ENCODE results near the gene POLE3. TPM values are rescaled to one million over a fixed set of nuclear protein-coding genes. Genes with fewer than 3 reads are reported as not detected.
"Not testable (repeated sequence)": the region's sequence is repeated elsewhere in the genome, so short reads cannot be mapped to it uniquely, and the experiment has no call there.

POLE3 gene
- total RNA-seq, 1 donor from 2014 or later: 17.4 TPM

DNA sequence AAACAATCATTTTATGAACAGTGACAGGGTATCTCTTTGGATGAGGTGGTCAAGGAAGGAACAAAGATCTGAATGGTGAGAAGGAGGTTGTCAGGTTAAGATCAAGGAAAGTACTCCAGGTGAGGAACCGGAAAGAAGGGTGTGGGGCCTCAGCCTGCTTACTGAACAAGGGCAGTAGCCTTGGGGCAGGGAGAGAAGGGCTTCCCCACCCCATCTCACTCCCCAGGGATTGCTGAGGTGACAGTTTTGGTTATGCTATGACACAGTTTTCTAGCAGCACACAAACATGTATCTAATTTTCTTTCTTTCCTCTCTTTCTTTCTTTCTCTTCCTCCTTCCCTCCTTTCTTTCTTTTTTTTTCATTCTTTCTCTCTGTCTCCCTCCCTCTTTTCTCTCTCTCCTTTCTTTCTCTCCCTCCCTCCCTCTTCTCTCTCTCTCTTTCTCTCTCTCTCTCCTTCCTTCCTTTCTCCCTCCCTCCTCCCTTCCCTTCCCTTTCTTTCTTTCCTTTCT, 29.6 kb downstream of the POLE3 start:
- Histone ChIP-seq H3K27ac (no peak overlapping the region), H3K4me3 (no peak overlapping the region), H3K9me3 (no peaks in the 10 kb centered on the region), H3K4me1 (peaks cover 10% of the 10 kb centered on the region), H3K27me3 (no peaks in the 10 kb centered on the region), H3K36me3 (no peaks in the 10 kb centered on the region)
- DNase-seq (ENCODE audit: extremely low spot score in 2 of 2): no peak
- TF ChIP-seq, protein P1, sequence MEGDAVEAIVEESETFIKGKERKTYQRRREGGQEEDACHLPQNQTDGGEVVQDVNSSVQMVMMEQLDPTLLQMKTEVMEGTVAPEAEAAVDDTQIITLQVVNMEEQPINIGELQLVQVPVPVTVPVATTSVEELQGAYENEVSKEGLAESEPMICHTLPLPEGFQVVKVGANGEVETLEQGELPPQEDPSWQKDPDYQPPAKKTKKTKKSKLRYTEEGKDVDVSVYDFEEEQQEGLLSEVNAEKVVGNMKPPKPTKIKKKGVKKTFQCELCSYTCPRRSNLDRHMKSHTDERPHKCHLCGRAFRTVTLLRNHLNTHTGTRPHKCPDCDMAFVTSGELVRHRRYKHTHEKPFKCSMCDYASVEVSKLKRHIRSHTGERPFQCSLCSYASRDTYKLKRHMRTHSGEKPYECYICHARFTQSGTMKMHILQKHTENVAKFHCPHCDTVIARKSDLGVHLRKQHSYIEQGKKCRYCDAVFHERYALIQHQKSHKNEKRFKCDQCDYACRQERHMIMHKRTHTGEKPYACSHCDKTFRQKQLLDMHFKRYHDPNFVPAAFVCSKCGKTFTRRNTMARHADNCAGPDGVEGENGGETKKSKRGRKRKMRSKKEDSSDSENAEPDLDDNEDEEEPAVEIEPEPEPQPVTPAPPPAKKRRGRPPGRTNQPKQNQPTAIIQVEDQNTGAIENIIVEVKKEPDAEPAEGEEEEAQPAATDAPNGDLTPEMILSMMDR (IDR thresholded peaks at IDR 0.05): no peak
- TF ChIP-seq POLR2AphosphoS5 (IDR thresholded peaks at IDR 0.05; ENCODE audit: insufficient read depth in 1 of 2, low read depth in 1 of 2) (no peak), POLR2A (IDR thresholded peaks at IDR 0.05) (no peak)
- intact Hi-C loops (cut with DNase I): no loop called here

DNA sequence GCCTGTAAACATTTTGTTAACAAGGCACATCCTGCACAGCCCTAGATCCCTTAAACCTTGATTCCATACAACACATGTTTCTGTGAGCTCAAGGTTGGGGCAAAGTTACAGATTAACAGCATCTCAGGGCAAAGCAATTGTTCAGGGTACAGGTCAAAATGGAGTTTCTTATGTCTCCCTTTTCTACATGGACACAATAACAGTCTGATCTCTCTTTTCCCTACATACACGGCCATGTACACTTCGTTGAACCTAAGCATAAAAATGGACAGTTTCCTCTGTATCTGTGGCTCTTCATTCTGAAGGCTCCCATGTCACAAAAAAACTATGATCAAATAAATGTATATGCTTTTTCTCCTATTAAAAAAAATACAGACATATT, 30.7 kb downstream of the POLE3 start:
- H3K27ac ChIP-seq; H3K27me3 ChIP-seq; H3K4me3 ChIP-seq; DNase-seq (ENCODE audit: extremely low spot score in 2 of 2); H3K36me3 ChIP-seq; intact Hi-C loops (cut with DNase I); H3K9me3 ChIP-seq: not testable (repeated sequence)
- H3K4me1 ChIP-seq: peaks cover 21% of the 10 kb centered on the region

DNA sequence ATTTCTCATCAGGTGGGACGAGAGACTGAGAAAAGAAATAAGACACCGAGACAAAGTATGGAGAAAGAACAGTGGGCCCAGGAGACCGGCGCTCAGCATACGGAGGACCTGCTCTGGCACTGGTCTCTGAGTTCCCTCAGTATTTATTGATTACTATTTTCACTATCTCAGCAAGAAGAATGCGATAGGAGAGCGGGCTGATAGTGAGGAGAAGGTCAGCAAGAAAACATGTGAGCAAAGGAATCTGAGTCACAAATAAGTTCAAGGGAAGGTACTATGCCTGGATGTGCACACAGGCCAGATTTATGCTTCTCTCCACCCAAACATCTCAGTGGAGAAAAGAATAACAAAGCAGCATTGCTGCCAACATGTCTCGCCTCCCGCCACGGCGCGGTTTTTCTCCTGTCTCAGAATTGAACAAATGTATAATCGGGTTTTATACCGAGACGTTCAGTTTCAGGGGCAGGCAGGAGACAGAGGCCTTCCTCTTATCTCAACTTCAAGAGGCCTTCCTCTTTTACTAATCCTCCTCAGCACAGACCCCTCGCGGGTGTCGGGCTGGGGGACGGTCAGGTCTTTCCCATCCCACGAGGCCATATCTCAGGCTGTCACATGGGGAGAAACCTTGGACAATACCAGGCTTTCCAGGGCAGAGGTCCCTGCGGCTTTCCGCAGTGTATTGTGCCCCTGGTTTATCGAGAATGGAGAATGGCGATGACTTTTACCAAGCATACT, 31.2 kb downstream of the POLE3 start:
- H3K27ac ChIP-seq; H3K4me3 ChIP-seq; H3K27me3 ChIP-seq; H3K9me3 ChIP-seq; H3K36me3 ChIP-seq; DNase-seq (ENCODE audit: extremely low spot score in 2 of 2); intact Hi-C loops (cut with DNase I): not testable (repeated sequence)
- H3K4me1 ChIP-seq: peaks cover 25% of the 10 kb centered on the region

DNA sequence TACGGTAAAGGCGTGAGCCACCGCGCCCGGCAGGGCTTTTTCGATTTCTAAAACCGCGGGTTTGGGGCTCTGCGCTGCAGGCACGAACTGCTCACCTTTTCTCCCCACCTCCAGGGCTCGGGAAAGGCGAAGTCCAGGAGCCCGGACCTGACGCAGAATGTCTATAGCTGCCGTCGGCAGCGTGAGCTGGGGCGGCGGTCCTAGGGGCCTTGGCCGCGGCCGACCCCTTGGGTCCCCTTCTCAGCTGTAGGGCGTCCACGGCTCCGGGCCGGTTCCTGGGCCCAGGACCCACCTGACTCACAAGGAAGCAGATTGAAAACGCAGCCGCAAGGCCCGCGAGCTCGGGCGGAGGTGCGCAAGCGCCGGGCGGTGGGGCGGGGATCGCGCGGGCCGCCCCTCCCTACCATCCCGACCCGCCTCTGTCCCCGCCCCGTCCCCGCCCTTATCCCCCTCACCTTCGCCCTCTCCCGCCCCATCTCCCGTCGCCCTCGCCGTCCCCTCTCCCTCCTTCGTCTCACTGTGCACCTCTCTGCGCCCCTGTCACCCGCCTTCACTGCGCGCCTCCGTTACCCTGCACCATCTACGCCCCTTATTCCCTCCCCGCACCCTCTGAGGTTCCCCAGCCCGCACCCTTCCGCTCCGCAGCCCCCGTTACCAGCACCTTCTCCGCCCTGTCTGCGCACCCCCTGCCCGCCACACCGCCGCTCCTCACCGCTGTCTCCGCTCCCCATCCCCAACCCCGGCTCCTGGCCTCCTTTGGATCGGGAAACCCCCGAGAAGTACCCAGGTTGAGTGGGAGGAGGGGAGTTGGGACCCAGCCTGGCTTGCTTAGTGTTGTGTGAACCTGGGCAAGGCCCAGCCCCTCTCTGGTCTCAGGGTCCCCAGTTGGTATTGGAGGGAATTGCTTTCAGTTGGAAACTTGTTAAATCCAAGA, 33.6 kb downstream of the POLE3 start, which contains the start of gene HDHD3:
HDHD3 (minus strand) TSS at position 353 of the 934 bp plus-strand sequence. CDS start 2,632 bp downstream, outside the sequence.
- Histone ChIP-seq H3K36me3 (peaks cover 0 to 17% of the 10 kb centered on the region in 2 donors), H3K4me1 (peaks cover 25% of the 10 kb centered on the region), H3K27ac (peak within 1 kb of the TSS; percentile 89), H3K9me3 (no peaks in the 10 kb centered on the region), H3K4me3 (peak within 1 kb of the TSS; percentile 89 to 91), H3K27me3 (no peaks in the 10 kb centered on the region)
- intact Hi-C loops (cut with DNase I): no loop called here
- TF ChIP-seq POLR2A (IDR thresholded peaks at IDR 0.05): peak in 1 of 2 donors; percentile 67
- TF ChIP-seq POLR2AphosphoS5 (IDR thresholded peaks at IDR 0.05; ENCODE audit: insufficient read depth in 1 of 2, low read depth in 1 of 2): peak in 1 of 2 donors; percentile 92
- TF ChIP-seq, protein P1 (IDR thresholded peaks at IDR 0.05): no peak
- DNase-seq (ENCODE audit: extremely low spot score in 2 of 2): no peak

DNA sequence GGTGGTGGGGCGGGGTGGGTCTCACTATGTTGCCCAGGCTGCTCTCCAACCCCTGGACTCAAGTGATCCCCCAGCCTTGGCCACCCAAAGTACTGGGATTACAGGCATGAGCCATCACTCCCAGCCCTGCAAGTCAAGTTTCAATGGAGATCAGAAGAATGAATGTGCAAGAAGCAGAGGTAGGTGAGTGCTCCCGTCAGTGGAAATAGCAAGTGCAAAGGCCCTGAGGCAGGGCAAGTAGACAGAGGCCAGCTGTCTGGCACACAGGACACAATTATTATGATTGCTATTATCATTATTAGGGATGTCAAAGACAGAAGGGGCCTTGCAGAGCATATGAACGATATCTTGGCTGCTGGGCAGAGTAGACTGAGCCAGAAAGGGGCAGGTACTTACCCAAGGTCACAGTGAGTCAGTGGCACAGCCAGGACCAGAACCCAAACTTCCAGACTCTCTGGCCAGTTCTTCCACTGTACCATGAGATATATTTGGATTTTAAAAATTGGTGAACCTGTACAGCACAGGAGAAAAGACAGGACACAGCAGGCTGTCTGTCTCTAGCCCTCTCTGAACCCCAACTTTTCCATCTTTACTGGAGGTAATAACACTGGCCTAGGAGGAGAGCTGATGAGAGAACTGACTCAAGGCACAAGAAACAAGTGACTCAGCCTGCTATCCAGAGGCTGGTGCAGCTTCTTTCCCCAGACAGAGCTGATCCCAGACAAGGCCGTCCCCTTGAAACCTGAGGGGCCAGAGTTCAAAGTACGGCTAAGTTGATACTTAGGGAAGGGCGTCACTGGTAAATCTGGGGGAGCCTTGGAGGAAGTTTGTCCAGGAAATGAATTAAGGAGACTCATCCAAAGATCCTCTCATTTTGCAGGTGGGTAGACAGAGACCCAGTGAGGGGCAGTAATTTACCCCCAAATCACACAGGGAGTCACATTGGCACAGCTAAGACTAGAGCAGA, 35.1 kb downstream of the POLE3 start:
- intact Hi-C loops (cut with DNase I): no loop called here
- H3K27ac ChIP-seq: no peak overlapping the region
- H3K9me3 ChIP-seq: no peaks in the 10 kb centered on the region
- peaks cover 0 to 17% of the 10 kb centered on the region in 2 donors for H3K36me3 ChIP-seq
- DNase-seq (ENCODE audit: extremely low spot score in 2 of 2): no peak
- peak overlapping the region in 1 of 2 donors; percentile 89 for H3K4me3 ChIP-seq
- H3K27me3 ChIP-seq: no peaks in the 10 kb centered on the region
- TF ChIP-seq, protein P1 (IDR thresholded peaks at IDR 0.05): no peak
- no peak for TF ChIP-seq POLR2A (IDR thresholded peaks at IDR 0.05)
- TF ChIP-seq POLR2AphosphoS5 (IDR thresholded peaks at IDR 0.05; ENCODE audit: insufficient read depth in 1 of 2, low read depth in 1 of 2): no peak
- peaks cover 16% of the 10 kb centered on the region for H3K4me1 ChIP-seq

Data from vagina (tissue), 2 donors.